ENCODE data around the gene TCEA3. TPM values are rescaled to one million over a fixed set of nuclear protein-coding genes. Genes with fewer than 3 reads are reported as not detected.

The TCEA3 gene
- total and polyA plus RNA-seq, 3 experiments from 2014 or later, result 1.4 to 11.1 (median 1.7) TPM

GRCh38 chr1:23393706-23394105 is 30.8 kb downstream of the TCEA3 start:
- Histone ChIP-seq H3K9me3 (ENCODE audit: low read length) (no peaks in the 10 kb centered on the region), H3K27ac (ENCODE audit: low read depth, low read length) (no peak overlapping the region), H3K36me3 (ENCODE audit: insufficient read depth, low read length) (no peaks in the 10 kb centered on the region), H3K4me1 (ENCODE audit: insufficient read depth, low read length) (no peaks in the 10 kb centered on the region), H3K4me3 (ENCODE audit: low read length) (no peak overlapping the region), H3K27me3 (ENCODE audit: insufficient read depth, low read length, poor library complexity, severe bottlenecking) (no peaks in the 10 kb centered on the region)
- no peak overlapping the region for H3K4me3 Mint-ChIP-seq
- H3K27ac Mint-ChIP-seq, result no peak overlapping the region
- H3K9me3 Mint-ChIP-seq, result no peaks in the 10 kb centered on the region
- DNase-seq, result no peak
- ChIA-PET CTCF (interaction anchor here (1.1 kb wide), 1 partner anchor 8 kb away, joined by 3 read pairs; no protein-coding TSS in a partner anchor), POLR2A (no interaction called here)
- no peaks in the 10 kb centered on the region for H3K4me1 Mint-ChIP-seq
- H3K36me3 Mint-ChIP-seq, result peaks cover 0 to 8% (median 2%) of the 10 kb centered on the region in 3 donors
- H3K27me3 Mint-ChIP-seq, result peaks cover 0 to 4% of the 10 kb centered on the region in 2 donors

DNA sequence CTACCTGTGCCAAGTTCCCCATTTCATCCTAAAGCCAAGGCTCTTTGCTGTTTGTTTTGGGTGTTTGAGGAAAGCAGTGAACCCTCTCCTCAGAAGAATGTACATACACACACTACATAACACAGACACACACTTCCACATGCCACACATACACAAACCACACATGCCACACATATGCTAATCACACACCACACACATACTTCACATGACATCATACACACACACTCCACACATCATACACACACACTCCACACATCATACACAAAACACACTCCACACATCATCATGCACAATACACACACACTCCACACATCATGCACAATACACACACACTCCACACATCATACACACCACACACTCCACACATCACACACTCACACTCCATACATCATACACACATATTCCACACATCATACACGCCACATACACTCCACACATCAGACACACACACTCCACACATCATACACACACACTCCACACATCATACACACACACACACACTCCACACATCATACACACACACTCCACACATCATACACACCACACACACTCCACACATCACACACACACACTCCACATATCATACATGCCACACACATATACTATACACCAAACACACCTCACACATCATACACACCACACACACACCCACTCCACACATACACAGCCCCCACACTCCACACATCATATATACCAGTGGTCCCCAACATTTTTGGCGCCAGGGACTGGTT is 32.3 kb downstream of the TCEA3 start:
- H3K9me3 ChIP-seq (ENCODE audit: low read length), result no peaks in the 10 kb centered on the region
- CTCF ChIA-PET, result interaction anchor here (1.1 kb wide), 1 partner anchor 10 kb away, joined by 3 read pairs; no protein-coding TSS in a partner anchor
- POLR2A ChIA-PET, result no interaction called here

DNA sequence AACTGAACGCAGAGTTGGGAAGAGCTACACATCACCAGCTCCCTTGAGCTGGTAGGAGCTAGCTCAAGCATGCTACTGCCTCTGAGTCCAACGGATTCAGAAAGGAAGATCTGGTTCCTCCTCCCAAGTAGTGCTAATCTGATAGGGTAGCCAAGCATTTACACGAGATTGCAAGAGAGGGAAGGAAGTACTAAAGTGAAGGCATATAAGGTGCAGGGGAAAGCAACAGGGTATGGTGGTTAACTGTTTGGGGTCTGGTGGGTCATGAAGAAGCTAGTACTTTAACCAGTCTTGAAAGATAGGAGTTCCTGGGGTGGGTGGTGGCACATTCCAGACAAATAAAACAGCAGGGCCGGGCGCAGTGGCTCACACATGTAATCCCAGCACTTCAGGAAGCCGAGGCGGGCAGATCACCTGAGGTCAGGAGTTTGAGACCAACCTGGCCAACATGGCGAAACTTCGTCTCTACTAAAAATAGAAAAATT is 34.7 kb downstream of the TCEA3 start:
- H3K4me1 ChIP-seq (ENCODE audit: insufficient read depth, low read length), result no peaks in the 10 kb centered on the region
- H3K4me3 ChIP-seq (ENCODE audit: low read length), result no peak overlapping the region
- H3K9me3 ChIP-seq (ENCODE audit: low read length), result no peaks in the 10 kb centered on the region
- Mint-ChIP-seq H3K36me3 (peaks cover 0 to 2% (median 0%) of the 10 kb centered on the region in 3 donors), H3K27me3 (peaks cover 0 to 9% of the 10 kb centered on the region in 2 donors), H3K9me3 (no peaks in the 10 kb centered on the region), H3K4me1 (no peaks in the 10 kb centered on the region), H3K4me3 (no peak overlapping the region), H3K27ac (peak overlapping the region in 1 of 8 donors; percentile 64)
- H3K36me3 ChIP-seq (ENCODE audit: insufficient read depth, low read length), result no peaks in the 10 kb centered on the region
- ChIA-PET POLR2A (no interaction called here), CTCF (interaction anchor here (1.1 kb wide), 1 partner anchor 14 kb away, joined by 3 read pairs; no protein-coding TSS in a partner anchor)
- no peak overlapping the region for H3K27ac ChIP-seq (ENCODE audit: low read depth, low read length)
- H3K27me3 ChIP-seq (ENCODE audit: insufficient read depth, low read length, poor library complexity, severe bottlenecking), result no peaks in the 10 kb centered on the region
- no peak for DNase-seq

More for the DNA sequence above, 32.3 kb downstream of the TCEA3 start:
- Mint-ChIP-seq H3K27ac (no peak overlapping the region), H3K4me3 (no peak overlapping the region), H3K36me3 (peaks cover 0 to 7% (median 2%) of the 10 kb centered on the region in 3 donors), H3K9me3 (no peaks in the 10 kb centered on the region), H3K27me3 (peaks cover 0 to 7% of the 10 kb centered on the region in 2 donors), H3K4me1 (no peaks in the 10 kb centered on the region)
- Histone ChIP-seq H3K27ac (ENCODE audit: low read depth, low read length) (no peak overlapping the region), H3K36me3 (ENCODE audit: insufficient read depth, low read length) (no peaks in the 10 kb centered on the region), H3K4me3 (ENCODE audit: low read length) (no peak overlapping the region), H3K4me1 (ENCODE audit: insufficient read depth, low read length) (no peaks in the 10 kb centered on the region), H3K27me3 (ENCODE audit: insufficient read depth, low read length, poor library complexity, severe bottlenecking) (no peaks in the 10 kb centered on the region)
- DNase-seq, result no peak

DNA sequence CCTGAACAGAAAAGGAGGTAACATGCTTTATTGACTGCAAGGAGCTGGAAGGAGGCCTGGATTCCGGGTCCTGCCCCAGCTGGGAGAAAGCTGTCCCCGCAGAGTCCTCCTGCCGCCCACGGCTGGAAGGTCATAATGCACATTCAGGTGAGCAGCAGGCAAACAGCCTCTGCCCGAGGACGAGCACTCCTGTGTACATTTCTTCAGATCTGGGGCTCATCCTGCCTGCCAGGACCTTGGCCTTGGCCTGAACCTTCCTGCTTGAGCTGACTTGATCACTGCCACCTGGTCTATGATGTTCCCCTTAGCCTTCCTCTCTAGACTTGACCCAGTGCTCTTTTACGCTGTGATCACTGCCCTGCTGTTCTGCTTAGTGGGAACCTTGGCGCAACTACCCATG is 37.1 kb downstream of the TCEA3 start:
- H3K36me3 ChIP-seq (ENCODE audit: insufficient read depth, low read length), result no peaks in the 10 kb centered on the region
- ChIA-PET CTCF (interaction anchor here (1.0 kb wide), 1 partner anchor 16 kb away, joined by 3 read pairs; no protein-coding TSS in a partner anchor), POLR2A (no interaction called here)
- no peak for DNase-seq
- Mint-ChIP-seq H3K27ac (no peak overlapping the region), H3K36me3 (peaks cover 0 to 5% (median 0%) of the 10 kb centered on the region in 3 donors), H3K4me1 (no peaks in the 10 kb centered on the region), H3K9me3 (no peaks in the 10 kb centered on the region), H3K4me3 (no peak overlapping the region), H3K27me3 (peaks cover 0 to 8% of the 10 kb centered on the region in 2 donors)
- no peaks in the 10 kb centered on the region for H3K27me3 ChIP-seq (ENCODE audit: insufficient read depth, low read length, poor library complexity, severe bottlenecking)
- no peak overlapping the region for H3K27ac ChIP-seq (ENCODE audit: low read depth, low read length)
- H3K9me3 ChIP-seq (ENCODE audit: low read length), result no peaks in the 10 kb centered on the region
- H3K4me3 ChIP-seq (ENCODE audit: low read length), result no peak overlapping the region
- no peaks in the 10 kb centered on the region for H3K4me1 ChIP-seq (ENCODE audit: insufficient read depth, low read length)

GRCh38 chr1:23385119-23385621 is 39.4 kb downstream of the TCEA3 start:
- Histone ChIP-seq H3K4me3 (ENCODE audit: low read length) (no peak overlapping the region), H3K36me3 (ENCODE audit: insufficient read depth, low read length) (no peaks in the 10 kb centered on the region), H3K9me3 (ENCODE audit: low read length) (no peaks in the 10 kb centered on the region), H3K27me3 (ENCODE audit: insufficient read depth, low read length, poor library complexity, severe bottlenecking) (no peaks in the 10 kb centered on the region), H3K27ac (ENCODE audit: low read depth, low read length) (no peak overlapping the region), H3K4me1 (ENCODE audit: insufficient read depth, low read length) (no peaks in the 10 kb centered on the region)
- H3K27me3 Mint-ChIP-seq, result peaks cover 0 to 8% of the 10 kb centered on the region in 2 donors
- no peak overlapping the region for H3K27ac Mint-ChIP-seq
- POLR2A ChIA-PET, result no interaction called here
- DNase-seq, result no peak
- H3K9me3 Mint-ChIP-seq, result no peaks in the 10 kb centered on the region
- no peaks in the 10 kb centered on the region for H3K4me1 Mint-ChIP-seq
- CTCF ChIA-PET, result no interaction called here
- H3K36me3 Mint-ChIP-seq, result peaks cover 0 to 7% (median 0%) of the 10 kb centered on the region in 3 donors
- H3K4me3 Mint-ChIP-seq, result no peak overlapping the region

- Mint-ChIP-seq H3K27me3 (peaks cover 0 to 5% of the 10 kb centered on the region in 2 donors), H3K4me1 (no peaks in the 10 kb centered on the region), H3K4me3 (no peak overlapping the region), H3K36me3 (peaks cover 0 to 7% (median 0%) of the 10 kb centered on the region in 3 donors), H3K9me3 (no peaks in the 10 kb centered on the region), H3K27ac (no peak overlapping the region)
- ChIA-PET CTCF (no interaction called here), POLR2A (no interaction called here)
- no peaks in the 10 kb centered on the region for H3K36me3 ChIP-seq (ENCODE audit: insufficient read depth, low read length)
- H3K4me3 ChIP-seq (ENCODE audit: low read length), result no peak overlapping the region
- H3K4me1 ChIP-seq (ENCODE audit: insufficient read depth, low read length), result no peaks in the 10 kb centered on the region
- H3K27ac ChIP-seq (ENCODE audit: low read depth, low read length), result no peak overlapping the region
- H3K27me3 ChIP-seq (ENCODE audit: insufficient read depth, low read length, poor library complexity, severe bottlenecking), result no peaks in the 10 kb centered on the region
- H3K9me3 ChIP-seq (ENCODE audit: low read length), result no peaks in the 10 kb centered on the region
- DNase-seq, result no peak
Measured at GRCh38 chr1:23384312-23385058, 40.1 kb downstream of the TCEA3 start.

- Mint-ChIP-seq H3K27ac (no peak overlapping the region), H3K4me1 (no peaks in the 10 kb centered on the region), H3K4me3 (no peak overlapping the region), H3K9me3 (no peaks in the 10 kb centered on the region), H3K27me3 (peaks cover 0 to 5% of the 10 kb centered on the region in 2 donors), H3K36me3 (peaks cover 0 to 7% (median 0%) of the 10 kb centered on the region in 3 donors)
- no peak for DNase-seq
- Histone ChIP-seq H3K36me3 (ENCODE audit: insufficient read depth, low read length) (no peaks in the 10 kb centered on the region), H3K4me3 (ENCODE audit: low read length) (no peak overlapping the region), H3K27ac (ENCODE audit: low read depth, low read length) (no peak overlapping the region), H3K27me3 (ENCODE audit: insufficient read depth, low read length, poor library complexity, severe bottlenecking) (no peaks in the 10 kb centered on the region), H3K4me1 (ENCODE audit: insufficient read depth, low read length) (no peaks in the 10 kb centered on the region), H3K9me3 (ENCODE audit: low read length) (no peaks in the 10 kb centered on the region)
- POLR2A ChIA-PET, result no interaction called here
- CTCF ChIA-PET, result no interaction called here
Measured at GRCh38 chr1:23383577-23384311, 40.8 kb downstream of the TCEA3 start.

Data from CD8-positive, alpha-beta memory T cell (primary cell).